CD4-positive, alpha-beta T cell treated with Interleukin-2 at 100 ng/mL for 4 hours (primary cell): ENCODE measurements around the gene OS9.
A peak's percentile ranks its signal among the peaks of the same experiment; 100 is the strongest.

Experiments
- DNase-seq: peaks from one replicate; pipeline ENCODE4 v3.0.0-alpha.2; 2020; ENCODE audit warnings: low spot score

The OS9 gene

DNA sequence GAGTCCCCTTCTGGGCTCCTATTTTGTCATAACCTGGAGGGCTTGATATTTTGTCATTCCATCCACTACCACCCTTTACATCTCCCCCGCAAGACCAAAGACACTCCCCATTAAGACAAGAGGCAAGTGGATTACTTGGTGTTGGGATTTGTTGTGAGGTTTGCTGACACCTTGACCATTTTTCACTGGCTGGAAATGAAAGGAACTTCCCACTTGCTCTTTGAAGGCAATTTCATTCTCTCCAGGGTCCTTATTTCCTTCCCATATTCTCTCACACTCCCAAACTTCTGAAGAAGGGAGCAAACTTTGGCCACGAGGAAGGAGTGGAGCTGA, 29.7 kb downstream of the OS9 start:
- DNase-seq = no peak

GRCh38 chr12:57724003-57724935, 30.3 kb downstream of the OS9 start:
- no peak for DNase-seq

DNA sequence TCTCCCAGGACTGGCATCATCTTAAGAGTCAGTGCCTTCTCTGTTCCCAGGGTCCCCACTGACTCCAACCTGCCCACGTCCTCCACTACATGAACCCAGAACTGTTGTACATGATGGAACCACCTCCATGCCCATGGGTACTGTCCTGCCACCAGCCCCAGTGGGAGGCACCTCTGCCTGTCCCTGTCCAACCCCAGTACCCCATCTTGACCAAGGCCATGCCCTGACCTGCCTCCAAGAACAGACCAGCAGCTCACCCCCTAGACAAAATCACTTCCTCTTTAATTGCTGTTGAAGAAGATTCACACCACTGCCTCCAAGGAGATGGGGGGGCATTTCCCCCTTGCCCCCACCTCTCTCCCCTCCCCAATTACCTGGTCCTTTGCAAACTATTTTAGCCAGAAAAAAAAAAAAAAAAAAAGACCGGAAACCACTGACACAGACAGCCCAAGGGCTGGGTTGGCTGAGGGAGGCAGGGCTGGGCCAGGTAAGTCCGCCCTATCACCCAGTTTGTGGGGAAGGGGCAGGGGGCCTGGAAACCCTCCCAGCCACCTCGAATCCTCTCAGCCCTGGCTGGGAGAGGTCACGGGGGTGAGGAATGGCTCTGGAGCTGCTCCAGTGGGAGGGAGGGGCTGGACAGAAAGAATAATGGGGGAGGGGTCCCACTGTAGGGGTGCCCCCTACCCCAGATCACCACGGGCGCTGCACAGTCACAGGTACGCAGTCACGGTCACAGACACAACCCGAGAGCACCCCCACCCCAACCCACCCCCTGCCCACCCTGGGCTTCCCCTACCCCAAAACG, 31.2 kb downstream of the OS9 start:
- no peak for DNase-seq

GRCh38 chr12:57725851-57726150, 31.9 kb downstream of the OS9 start:
- DNase-seq = no peak

GRCh38 chr12:57726151-57726883, 32.4 kb downstream of the OS9 start:
- DNase-seq = peak; percentile 23

GRCh38 chr12:57726884-57727757, 33.2 kb downstream of the OS9 start:
- DNase-seq = no peak

DNA sequence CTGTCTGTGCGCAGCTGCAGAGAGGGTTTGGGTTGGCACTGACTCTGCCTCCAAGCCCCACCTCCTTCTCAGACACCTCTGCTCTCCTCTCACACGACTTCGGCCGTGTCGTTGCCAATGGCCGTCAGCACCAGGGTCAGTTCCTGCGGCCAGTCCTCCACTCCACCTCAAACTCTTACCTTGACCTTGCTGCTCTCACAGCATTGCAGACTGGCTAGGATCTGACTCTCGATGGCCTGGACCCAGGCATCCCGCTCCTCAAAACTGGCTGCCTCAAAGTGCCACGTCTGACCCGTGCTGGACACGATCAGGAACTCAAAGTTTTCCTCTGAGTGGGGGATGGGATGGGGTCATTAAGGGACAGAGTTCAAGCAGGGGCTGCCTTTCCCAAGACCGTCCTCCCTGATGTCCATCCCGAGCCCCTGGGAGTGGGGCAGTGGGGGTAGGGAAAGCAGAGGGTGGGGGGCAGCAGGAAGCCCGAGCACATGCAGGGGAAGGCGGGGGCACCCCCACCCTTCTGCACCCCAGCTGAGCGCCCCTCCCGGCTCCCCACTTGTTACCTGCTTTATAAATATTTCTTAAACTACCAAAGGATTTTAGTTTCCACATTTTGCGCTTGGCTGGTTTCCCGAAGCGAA, 33.9 kb downstream of the OS9 start:
- no peak for DNase-seq

DNA sequence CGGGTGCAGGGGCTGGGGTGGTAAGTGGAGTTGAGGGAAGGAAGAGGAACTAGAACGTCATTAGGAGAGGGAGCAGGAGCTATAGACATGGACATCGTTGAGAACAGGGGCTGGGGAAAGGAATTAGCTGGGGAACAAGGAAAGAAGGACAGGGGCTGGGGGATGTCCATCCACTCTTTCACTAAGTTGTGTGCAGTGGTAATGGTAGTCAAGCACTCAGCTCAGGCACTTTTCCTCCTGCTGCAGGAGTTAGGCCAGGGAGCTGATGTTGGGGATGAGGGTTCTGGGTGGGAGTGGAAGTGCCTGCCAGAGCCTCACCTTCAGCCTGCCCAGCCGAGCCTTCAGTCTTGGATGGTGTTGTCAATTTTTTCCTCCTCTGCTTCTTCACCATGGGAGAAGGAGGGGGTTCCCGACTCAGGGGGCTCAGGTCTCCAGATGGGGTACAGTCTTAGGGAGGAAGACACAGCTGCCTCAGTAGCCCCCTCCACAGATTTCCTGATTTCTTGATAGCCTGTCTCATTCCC, 35.5 kb downstream of the OS9 start:
- DNase-seq = no peak

GRCh38 chr12:57730336-57731067, 36.6 kb downstream of the OS9 start:
- no peak for DNase-seq

GRCh38 chr12:57731411-57732080, 37.6 kb downstream of the OS9 start:
- DNase-seq = no peak

DNA sequence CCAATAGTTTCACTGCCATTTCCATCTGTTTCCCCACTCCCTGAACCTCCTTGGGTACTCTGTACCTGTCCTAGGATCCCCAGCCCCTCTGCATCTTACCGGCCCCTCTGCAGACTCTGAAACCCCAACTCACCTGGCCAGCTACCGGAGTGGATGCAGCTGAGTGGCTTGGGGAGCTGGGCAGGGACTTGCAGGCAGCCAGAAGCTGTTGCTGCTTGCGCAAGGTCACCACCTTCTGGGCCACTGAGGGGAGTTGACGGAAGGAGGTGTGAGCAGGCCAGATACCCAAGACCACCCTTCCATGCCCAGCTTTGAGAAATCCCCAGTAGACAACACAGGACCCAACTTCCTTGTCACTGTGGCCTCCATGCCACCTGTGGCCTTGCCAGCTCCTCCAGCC, 38.3 kb downstream of the OS9 start:
- DNase-seq = no peak

DNA sequence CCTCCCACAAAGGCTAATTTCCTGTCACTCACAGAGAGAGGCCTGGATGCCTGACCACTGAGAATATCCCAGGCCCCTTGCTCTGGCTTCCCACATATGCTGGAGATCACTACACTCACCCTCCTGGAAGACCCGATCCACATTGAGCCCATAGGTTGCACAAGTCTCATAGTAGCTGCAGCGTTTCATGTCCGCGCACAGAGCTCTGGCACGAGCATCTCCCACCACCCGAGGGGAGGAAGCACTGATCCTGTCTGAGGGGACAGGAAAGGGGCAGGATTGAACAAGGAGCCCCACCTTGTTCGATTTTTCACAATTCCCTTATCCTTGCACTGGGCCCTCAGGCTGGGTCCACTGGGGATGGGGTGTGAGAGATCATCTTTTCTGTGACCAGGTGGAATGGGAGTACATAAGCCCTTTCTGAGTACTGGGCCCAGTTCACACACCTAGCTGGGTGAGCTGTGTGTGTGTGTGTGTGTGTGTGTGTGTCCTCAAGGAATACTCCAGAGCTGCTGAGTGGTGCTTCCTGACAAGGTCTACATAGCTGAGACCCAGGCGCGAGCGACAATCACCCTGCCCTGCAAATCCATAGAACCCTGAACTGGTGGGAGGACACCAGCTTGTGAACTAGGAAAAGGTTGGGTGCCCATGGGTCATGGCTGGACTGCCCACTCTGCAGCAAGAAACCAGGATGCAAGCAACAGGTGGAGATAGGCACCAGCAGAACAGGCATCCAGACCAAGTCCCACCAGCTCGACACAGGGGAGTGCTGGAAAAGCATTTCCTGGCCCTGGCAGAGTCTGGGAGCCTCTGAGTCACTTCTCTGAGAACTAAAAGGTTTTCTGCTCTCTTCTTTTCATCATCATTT, 39.0 kb downstream of the OS9 start:
- DNase-seq = no peak

DNA sequence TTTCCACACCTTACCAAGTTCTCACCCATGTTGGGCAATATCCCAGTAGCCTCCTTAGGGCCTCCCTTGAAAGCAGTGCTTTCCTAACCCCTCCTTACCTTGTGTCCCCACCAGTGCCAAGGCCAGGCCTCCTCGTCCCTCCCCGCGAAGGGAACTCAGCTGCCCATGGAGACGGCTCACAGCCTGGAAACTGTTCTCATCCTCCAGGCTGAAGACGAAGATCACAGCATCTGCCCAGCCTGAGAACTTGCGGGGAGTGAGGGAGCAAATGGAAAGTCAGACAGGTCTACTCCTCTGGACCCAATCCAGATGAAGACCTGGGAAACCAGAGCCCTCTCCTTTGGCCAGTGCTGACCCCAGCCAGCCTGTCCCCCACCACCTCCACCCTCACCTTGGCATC, 40.0 kb downstream of the OS9 start:
- DNase-seq = no peak

DNA sequence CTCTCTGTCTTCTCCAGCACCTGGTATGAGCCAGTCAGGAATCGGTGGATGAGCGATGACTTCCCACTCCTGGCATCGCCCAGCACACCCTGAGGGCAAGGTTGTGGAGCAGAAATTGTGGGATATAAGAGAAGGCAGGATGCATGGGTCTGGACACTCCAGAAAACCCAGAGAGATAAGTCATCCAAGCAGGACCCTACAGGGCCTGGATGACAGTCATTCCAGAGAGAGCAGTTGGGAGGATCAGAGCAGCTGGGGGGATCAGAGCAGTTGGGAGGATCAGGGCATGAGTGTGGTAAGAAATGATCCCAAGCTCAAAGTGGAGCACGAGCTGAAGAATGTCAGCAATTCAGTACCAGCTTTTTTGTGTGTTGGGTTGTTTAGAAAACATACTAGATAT, 40.7 kb downstream of the OS9 start:
- DNase-seq = no peak

- DNase-seq = no peak
These were observed 41.4 kb downstream of the OS9 start for GRCh38 chr12:57735198-57735855.

GRCh38 chr12:57735952-57736740, 42.2 kb downstream of the OS9 start:
- no peak for DNase-seq

GRCh38 chr12:57736741-57737466, 43.0 kb downstream of the OS9 start:
- DNase-seq = no peak
